Adrenal gland (tissue), 12 donors: ENCODE measurements around the gene BSX. TPM values are rescaled to one million over a fixed set of nuclear protein-coding genes. Genes with fewer than 3 reads are reported as not detected.

ENCODE experiments used
- DNase-seq, 7 donors: peaks; one replicate each; pipeline ENCODE4 v3.0.0-alpha.2; 2019 to 2020
- H3K27ac ChIP-seq, 5 donors: fragments of 200-600 bp; sonication (generic) in 4 of 5; 1 replicate in 3 of 5; 2 replicates in 2 of 5; pipeline versions ENCODE4 v1.5.1 to v1.8.0; 2016 to 2020; ENCODE audit warnings: mild to moderate bottlenecking in 1 of 5
- H3K27me3 ChIP-seq: fragments of 200-600 bp; 2 replicates; pipeline ENCODE4 v1.8.0; 2021
- H3K36me3 ChIP-seq, 2 donors: fragments of 200-600 bp; replicated peaks in 1 of 2; 1 replicate in 1 of 2; 2 replicates in 1 of 2; pipeline versions ENCODE4 v1.5.1 to v1.8.0; 2018 to 2022
- H3K4me1 ChIP-seq, 2 donors: fragments of 200-600 bp; replicated peaks in 1 of 2; 1 replicate in 1 of 2; 2 replicates in 1 of 2; pipeline versions ENCODE4 v1.5.1 to v1.8.0; 2018 to 2021
- H3K4me3 ChIP-seq, 4 donors: fragments of 200-600 bp; sonication (generic) in 3 of 4; one replicate each; pipeline ENCODE4 v1.5.1; 2016 to 2018
- H3K9me3 ChIP-seq, 3 donors: fragments of 200-600 bp; sonication (generic) in 1 of 3; replicated peaks in 1 of 3; 1 replicate in 2 of 3; 2 replicates in 1 of 3; pipeline versions ENCODE4 v1.5.1 to v1.8.0; 2016 to 2021
- CTCF ChIP-seq, 6 experiments: fragments of 450-650 bp in 4 of 6; fragments of 200-600 bp in 2 of 6; sonication (generic) in 1 of 6; IDR thresholded peaks; 1 replicate in 5 of 6; 2 replicates in 1 of 6; pipeline versions ENCODE4 v1.5.1 to v1.8.0; 2016 to 2021; ENCODE audit warnings: antibody characterized with exemption in 6 of 6, mild to moderate bottlenecking in 2 of 6, moderate library complexity in 1 of 6
- POLR2A ChIP-seq, 2 donors: fragments of 450-650 bp; IDR thresholded peaks; one replicate each; pipeline ENCODE4 v1.6.1; 2017; ENCODE audit warnings: antibody characterized with exemption in 2 of 2, mild to moderate bottlenecking in 2 of 2, moderate library complexity in 1 of 2
- WGBS, 4 donors: extraction: QIAGEN DNeasy Blood & Tissue Kit in 2 of 4; methylation state at CpG; one replicate each; pipeline versions ENCODE4 v1.1.5 to v1.1.7; 2013 to 2017; 5-methylcytosine and 5-hydroxymethylcytosine counted together
- intact Hi-C, 2 donors: fragments of 100-400 bp; cut with DNase I; formaldehyde crosslinking; loops; one replicate each; pipeline versions ENCODE4 v1.14.1 to v1.15.0; 2022 to 2023
- polyA plus RNA-seq, 3 donors: library from polyadenylated mRNA; stranded (reverse); fragments of 200-250 nt in 2 of 3; fragments of 350-450 nt in 1 of 3; fragmentation: Illumina TruSeq in 1 of 3; extraction: RNeasy Lipid Tissue Mini Kit (QIAGEN cat#74804) in 1 of 3; gene quantifications; one replicate each; pipeline ENCODE4 v1.2.3, GENCODE V29; 2013 to 2014
- total RNA-seq, 9 donors: library from RNA; depleted of rRNA in 4 of 9; stranded (reverse); fragments of >200 nt in 4 of 9; fragments of 120-200 nt in 1 of 9; fragmentation: NEBNext Ultra II Directional in 1 of 9; extraction: Animal tissue kit (Norgen Biotek cat#: 25700) in 1 of 9; gene quantifications; one replicate each; pipeline versions ENCODE4 v1.1.0 to v1.2.4, GENCODE V29; 2013 to 2023
- donor health status: healthy with polysubstance abuse.
- donor health status: Bipolar disorder and iron deficiency.
- donor health status: DM: yes; HTN: yes; CAD: no.
- donor health status: DM: no; HTN: no; CAD: no.
- donor health status: DM: no; HTN: no; CAD: no.
- donor health status: DM: yes; HTN: yes; CAD: no.

BSX gene
- total and polyA plus RNA-seq, 12 donors = not detected

DNA sequence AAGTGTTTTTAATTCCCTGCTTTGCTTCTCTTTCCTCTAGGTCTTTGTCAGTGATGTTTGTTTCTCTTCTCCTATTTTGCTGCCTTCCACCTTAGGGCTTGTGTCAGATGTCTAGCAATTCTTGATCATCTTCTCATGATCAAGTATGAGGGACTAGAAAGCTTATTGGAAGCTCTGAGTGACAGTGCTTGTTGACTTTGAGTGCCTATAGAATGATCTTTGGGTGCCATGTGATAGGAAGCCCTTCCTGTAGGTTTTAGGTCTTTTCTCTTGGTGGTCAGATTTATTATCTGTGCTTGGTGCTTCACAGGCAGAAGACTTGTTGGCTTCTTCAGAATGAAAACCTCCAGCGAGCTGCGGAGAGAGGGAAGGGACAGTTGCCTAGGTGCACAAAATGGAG, 43.1 kb downstream of the BSX start:
- Histone ChIP-seq H3K9me3 (peaks cover 0 to 4% (median 0%) of the 10 kb centered on the region in 3 donors), H3K4me1 (no peaks in the 10 kb centered on the region), H3K4me3 (no peak overlapping the region), H3K27ac (no peak overlapping the region), H3K36me3 (no peaks in the 10 kb centered on the region), H3K27me3 (no peaks in the 10 kb centered on the region)
- no peak for DNase-seq
- no peak for TF ChIP-seq POLR2A (IDR thresholded peaks at IDR 0.05)
- no peak for TF ChIP-seq CTCF (IDR thresholded peaks at IDR 0.05)
- intact Hi-C loops = no loop called here
- 77 to 95% (median 91%) methylated on average over 2 of the region's 2 CpGs for WGBS, 4 donors

GRCh38 chr11:122937983-122938382, 43.7 kb downstream of the BSX start:
- no peak for DNase-seq
- H3K4me1 ChIP-seq = no peaks in the 10 kb centered on the region
- no peak for TF ChIP-seq CTCF (IDR thresholded peaks at IDR 0.05)
- TF ChIP-seq POLR2A (IDR thresholded peaks at IDR 0.05) = no peak
- H3K9me3 ChIP-seq = peaks cover 0 to 4% (median 0%) of the 10 kb centered on the region in 3 donors
- H3K27me3 ChIP-seq = no peaks in the 10 kb centered on the region
- no peak overlapping the region for H3K27ac ChIP-seq
- H3K4me3 ChIP-seq = no peak overlapping the region
- intact Hi-C loops = no loop called here
- H3K36me3 ChIP-seq = no peaks in the 10 kb centered on the region
- WGBS, 4 donors = 74 to 86% (median 78%) methylated on average over 3 of the region's 3 CpGs

DNA sequence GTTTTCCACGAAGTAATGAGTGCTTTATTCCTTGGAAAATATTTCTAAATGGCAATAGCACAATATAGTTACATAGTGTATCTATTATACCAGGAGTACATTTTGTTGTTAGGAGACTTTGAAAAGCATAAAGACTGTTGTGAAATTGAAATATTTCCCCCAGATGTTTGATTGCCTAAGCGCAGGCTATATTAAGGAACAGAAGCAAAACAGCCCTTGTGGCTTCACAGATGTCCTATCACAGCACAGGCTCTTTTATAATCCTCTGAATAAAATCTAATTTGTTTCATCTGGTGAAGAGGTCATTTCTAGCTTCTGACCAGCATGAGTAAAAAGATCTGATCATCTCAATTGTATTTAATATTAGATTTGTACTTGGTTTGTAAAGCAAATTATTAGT, 48.2 kb downstream of the BSX start:
- no peak overlapping the region for H3K27ac ChIP-seq
- no peak overlapping the region for H3K4me3 ChIP-seq
- WGBS, 4 donors = 38 to 58% (median 44%) methylated on average over 2 of the region's 2 CpGs
- H3K27me3 ChIP-seq = no peaks in the 10 kb centered on the region
- intact Hi-C loops = no loop called here
- H3K4me1 ChIP-seq = no peaks in the 10 kb centered on the region
- no peaks in the 10 kb centered on the region for H3K36me3 ChIP-seq
- DNase-seq = no peak
- TF ChIP-seq CTCF (IDR thresholded peaks at IDR 0.05) (no peak), POLR2A (IDR thresholded peaks at IDR 0.05) (no peak)
- H3K9me3 ChIP-seq = peaks cover 0 to 4% (median 0%) of the 10 kb centered on the region in 3 donors

DNA sequence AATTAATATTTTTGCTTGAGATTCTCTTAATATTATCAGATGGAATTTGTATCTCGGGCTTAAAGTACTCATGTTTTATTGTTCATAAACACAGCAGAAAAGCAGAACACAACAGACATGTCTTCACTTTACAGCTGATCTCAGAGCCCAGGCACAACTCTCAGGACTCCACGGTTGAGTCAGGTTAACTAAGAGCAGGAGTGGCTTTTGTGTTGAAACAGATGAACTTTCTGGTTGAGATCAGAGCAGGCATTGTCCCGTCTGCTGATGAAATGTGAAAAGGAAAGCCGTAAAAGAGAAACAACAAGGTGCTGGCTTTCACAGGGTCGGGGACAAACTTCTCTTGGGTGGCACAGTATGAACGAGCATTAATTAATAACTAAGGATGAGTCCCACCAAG, 50.1 kb downstream of the BSX start:
- intact Hi-C loops = no loop called here

More for the DNA sequence above, 50.1 kb downstream of the BSX start:
- no peak for DNase-seq
- H3K9me3 ChIP-seq = peaks cover 0 to 1% (median 0%) of the 10 kb centered on the region in 3 donors
- H3K4me3 ChIP-seq = no peak overlapping the region
- H3K36me3 ChIP-seq = no peaks in the 10 kb centered on the region
- no peaks in the 10 kb centered on the region for H3K4me1 ChIP-seq
- H3K27ac ChIP-seq = no peak overlapping the region
- TF ChIP-seq CTCF (IDR thresholded peaks at IDR 0.05) = no peak
- no peak for TF ChIP-seq POLR2A (IDR thresholded peaks at IDR 0.05)
- no peaks in the 10 kb centered on the region for H3K27me3 ChIP-seq
- WGBS, 4 donors = 65 to 74% (median 66%) methylated on average over 6 of the region's 6 CpGs

Other genes with a start within 250 kb of the BSX start
- under 1 TPM in 7 of 9 donors, not detected in 2; 0.06 to 0.88 (median 0.25) TPM for gene CRTAM, start 143.3 kb downstream of the BSX start, total RNA-seq
- gene CRTAM, start 143.3 kb downstream of the BSX start, polyA plus RNA-seq = 1 to 10 TPM in 1 of 3 donors, under 1 TPM in 2; 0.09 to 2.2 (median 0.13) TPM
- gene JHY, start 99.1 kb downstream of the BSX start, total RNA-seq = 1 to 10 TPM in 7 of 9 donors, under 1 TPM in 2; 0.95 to 6.8 (median 1.2) TPM
- gene JHY, start 99.1 kb downstream of the BSX start, polyA plus RNA-seq = 1 to 10 TPM in 2 of 3 donors, under 1 TPM in 1; 0.84 to 2.3 (median 1.6) TPM
- 1,000 to 10,000 TPM in 2 of 9 donors, 100 to 1,000 TPM in 7; 464 to 2,633 (median 827) TPM for gene HSPA8, start 80.3 kb upstream of the BSX start, total RNA-seq
- 1,000 to 10,000 TPM in 1 of 3 donors, 100 to 1,000 TPM in 1, 10 to 100 TPM in 1; 81.6 to 4,262 (median 125) TPM for gene HSPA8, start 80.3 kb upstream of the BSX start, polyA plus RNA-seq
- 10 to 100 TPM in 8 of 9 donors, 1 to 10 TPM in 1; 3.8 to 26.3 (median 20.8) TPM for gene CLMP, start 213.4 kb upstream of the BSX start, total RNA-seq
- 10 to 100 TPM in 1 of 3 donors, 1 to 10 TPM in 2; 5.1 to 36.6 (median 5.3) TPM for gene CLMP, start 213.4 kb upstream of the BSX start, polyA plus RNA-seq